Mucosa of descending colon (tissue), 3 donors: ENCODE measurements around the gene STK32C. TPM values are rescaled to one million over a fixed set of nuclear protein-coding genes. Genes with fewer than 3 reads are reported as not detected.
A peak's percentile ranks its signal among the peaks of the same experiment; 100 is the strongest.
"Not testable (repeated sequence)": the region's sequence is repeated elsewhere in the genome, so short reads cannot be mapped to it uniquely, and the experiment has no call there.

ENCODE experiments used
- ATAC-seq: fragments of 200-7000 bp; cut with Tn5 transposase; one replicate; pipeline ENCODE4 v1.9.1; 2020; ENCODE audit warnings: mild to moderate bottlenecking, moderate library complexity
- DNase-seq, 3 donors: peaks; one replicate each; pipeline ENCODE4 v3.0.0-alpha.2; 2020
- H3K36me3 ChIP-seq: fragments of 200-600 bp; one replicate; pipeline ENCODE4 v1.8.0; 2021; ENCODE audit warnings: low read depth, mild to moderate bottlenecking
- H3K4me1 ChIP-seq: fragments of 200-600 bp; one replicate; pipeline ENCODE4 v1.8.0; 2021; ENCODE audit warnings: low read depth, mild to moderate bottlenecking
- H3K4me3 ChIP-seq: fragments of 200-600 bp; one replicate; pipeline ENCODE4 v1.8.0; 2021; ENCODE audit warnings: mild to moderate bottlenecking
- H3K9me3 ChIP-seq: fragments of 200-600 bp; one replicate; pipeline ENCODE4 v1.8.0; 2021; ENCODE audit warnings: mild to moderate bottlenecking
- intact Hi-C, 2 donors: fragments of 100-400 bp; cut with DNase I in 1 of 2; cut with micrococcal nuclease in 1 of 2; formaldehyde crosslinking; loops; one replicate each; pipeline versions ENCODE4 v1.11.0 to v1.11.1; 2022; cut with DNase I, micrococcal nuclease
- total RNA-seq, 3 donors: library from RNA; stranded (reverse); fragmentation: NEBNext Ultra II Directional in 2 of 3; extraction: Animal tissue kit (Norgen Biotek cat#: 25700) in 2 of 3; gene quantifications; one replicate each; pipeline versions ENCODE4 v1.2.1 to v1.2.4, GENCODE V29; 2021 to 2023
- TF ChIP-seq, protein P1 (sequence below): fragments of 200-600 bp; IDR thresholded peaks from one replicate; pipeline ENCODE4 v1.8.0; 2022; ENCODE audit warnings: antibody characterized with exemption, mild to moderate bottlenecking
- donor health status: DM: no; HTN: no; CAD: no; lungs with moderate emphysema.
- donor health status: DM: no; HTN: no; CAD: no.
- donor health status: DM: no; HTN: yes; CAD: no.

Gene STK32C
- total RNA-seq, 3 donors from 2014 or later: 4.5 to 11.5 (median 11.1) TPM

DNA sequence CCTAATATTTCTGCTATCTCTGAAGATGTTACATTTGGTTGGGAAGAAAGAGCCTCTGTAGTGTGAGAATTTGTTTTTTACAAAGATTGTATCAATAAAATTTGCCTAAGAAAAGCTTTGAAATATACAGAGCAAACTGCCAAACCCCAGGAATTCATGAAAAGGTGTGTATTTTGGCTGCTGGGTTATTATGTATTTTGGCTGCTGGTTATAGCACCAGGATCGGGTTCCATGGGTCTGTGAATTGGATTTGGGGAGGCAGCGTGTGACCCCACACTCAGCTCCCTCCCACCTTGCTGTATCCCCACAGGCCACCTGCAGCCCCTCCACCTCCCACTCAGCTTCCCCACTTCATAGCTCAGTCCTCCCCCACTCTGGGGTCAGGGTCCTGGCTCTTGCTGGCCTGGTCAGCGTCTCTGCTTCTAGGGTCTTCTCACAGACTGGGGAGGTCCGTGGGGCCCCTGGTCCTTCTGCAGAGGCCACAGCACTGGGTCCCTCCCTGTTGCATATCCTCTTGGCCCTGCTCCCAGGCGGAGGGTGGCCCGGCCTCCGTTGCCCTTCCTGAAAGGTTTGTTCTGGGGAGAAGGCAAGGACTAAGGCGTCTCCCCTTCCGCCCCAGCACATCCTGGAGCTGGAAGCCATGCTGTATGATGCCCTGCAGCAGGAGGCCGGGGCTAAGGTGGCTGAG lies 145.0 kb downstream of the STK32C start:
- ATAC-seq (peak; percentile 74), DNase-seq (peak; percentile 66 to 75 (median 72))
- Histone ChIP-seq H3K4me1 (peaks cover 8% of the 10 kb centered on the region), H3K9me3 (no peaks in the 10 kb centered on the region), H3K36me3 (no peaks in the 10 kb centered on the region), H3K4me3 (no peak overlapping the region)
- TF ChIP-seq, protein P1, sequence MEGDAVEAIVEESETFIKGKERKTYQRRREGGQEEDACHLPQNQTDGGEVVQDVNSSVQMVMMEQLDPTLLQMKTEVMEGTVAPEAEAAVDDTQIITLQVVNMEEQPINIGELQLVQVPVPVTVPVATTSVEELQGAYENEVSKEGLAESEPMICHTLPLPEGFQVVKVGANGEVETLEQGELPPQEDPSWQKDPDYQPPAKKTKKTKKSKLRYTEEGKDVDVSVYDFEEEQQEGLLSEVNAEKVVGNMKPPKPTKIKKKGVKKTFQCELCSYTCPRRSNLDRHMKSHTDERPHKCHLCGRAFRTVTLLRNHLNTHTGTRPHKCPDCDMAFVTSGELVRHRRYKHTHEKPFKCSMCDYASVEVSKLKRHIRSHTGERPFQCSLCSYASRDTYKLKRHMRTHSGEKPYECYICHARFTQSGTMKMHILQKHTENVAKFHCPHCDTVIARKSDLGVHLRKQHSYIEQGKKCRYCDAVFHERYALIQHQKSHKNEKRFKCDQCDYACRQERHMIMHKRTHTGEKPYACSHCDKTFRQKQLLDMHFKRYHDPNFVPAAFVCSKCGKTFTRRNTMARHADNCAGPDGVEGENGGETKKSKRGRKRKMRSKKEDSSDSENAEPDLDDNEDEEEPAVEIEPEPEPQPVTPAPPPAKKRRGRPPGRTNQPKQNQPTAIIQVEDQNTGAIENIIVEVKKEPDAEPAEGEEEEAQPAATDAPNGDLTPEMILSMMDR: no peak
- intact Hi-C loops: no loop called here

DNA sequence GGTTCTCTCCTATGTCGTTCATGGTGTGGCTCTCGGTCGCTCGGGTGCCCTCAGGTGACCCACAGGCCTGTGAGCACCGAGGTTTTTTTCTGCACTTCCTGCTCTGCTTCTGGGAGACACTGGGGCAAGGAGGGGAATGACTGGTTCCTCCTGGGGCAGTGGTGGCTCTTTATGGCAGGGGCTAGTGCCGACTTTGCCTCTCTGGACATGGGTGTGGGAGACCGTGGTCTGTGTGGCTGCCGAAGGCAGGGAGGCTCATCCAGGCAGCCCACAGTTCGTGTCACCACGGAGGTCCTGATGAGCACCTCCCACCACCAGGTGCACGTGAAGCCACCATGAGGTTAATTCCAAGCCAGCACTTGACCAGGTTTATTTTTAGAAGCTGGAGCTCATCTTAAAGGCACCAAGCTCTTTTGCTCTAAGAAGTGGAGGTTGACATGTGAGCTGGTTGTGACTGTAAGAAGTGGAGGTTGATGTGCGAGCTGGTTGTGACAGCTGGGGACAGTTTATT lies 145.7 kb downstream of the STK32C start:
- ATAC-seq: no peak
- peak; percentile 29 to 42 (median 40) for DNase-seq

DNA sequence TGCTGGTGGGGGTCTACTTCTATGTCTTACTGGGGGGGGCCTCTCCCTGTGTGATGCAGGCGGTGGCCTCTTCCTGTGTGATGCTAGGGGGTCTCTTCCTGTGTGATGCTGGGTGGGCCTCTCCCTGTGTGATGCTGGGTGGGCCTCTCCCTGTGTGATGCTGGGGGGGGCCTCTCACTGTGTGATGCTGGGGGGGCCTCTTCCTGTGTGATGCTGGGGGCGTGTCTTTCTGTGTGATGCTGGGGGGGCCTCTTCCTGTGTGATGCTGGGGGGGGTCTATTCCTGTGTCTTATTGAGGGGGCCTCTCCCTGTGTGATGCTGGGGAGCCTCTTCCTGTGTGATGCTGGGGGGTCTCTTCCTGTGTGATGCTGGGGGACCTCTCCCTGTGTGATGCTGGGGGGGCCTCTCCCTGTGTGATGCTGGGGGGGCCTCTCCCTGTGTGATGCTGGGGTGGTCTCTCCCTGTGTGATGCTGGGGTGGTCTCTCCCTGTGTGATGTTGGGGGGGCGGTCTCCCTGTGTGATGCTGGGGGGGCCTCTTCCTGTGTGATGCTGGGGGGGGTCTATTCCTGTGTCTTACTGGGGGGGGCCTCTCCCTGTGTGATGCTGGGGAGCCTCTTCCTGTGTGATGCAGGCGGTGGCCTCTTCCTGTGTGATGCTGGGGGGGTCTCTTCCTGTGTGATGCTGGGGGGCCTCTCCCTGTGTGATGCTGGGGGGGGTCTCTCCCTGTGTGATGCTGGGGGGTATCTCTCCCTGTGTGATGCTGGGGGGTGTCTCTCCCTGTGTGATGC lies 146.7 kb downstream of the STK32C start:
- ATAC-seq, H3K4me1 ChIP-seq, H3K9me3 ChIP-seq, intact Hi-C loops, H3K4me3 ChIP-seq, H3K36me3 ChIP-seq: not testable (repeated sequence)
- DNase-seq: peak in 1 of 3 donors; percentile 11

More for the DNA sequence above, 145.7 kb downstream of the STK32C start:
- H3K36me3 ChIP-seq: no peaks in the 10 kb centered on the region
- H3K4me3 ChIP-seq: no peak overlapping the region
- H3K4me1 ChIP-seq: peaks cover 8% of the 10 kb centered on the region
- intact Hi-C loops: no loop called here
- TF ChIP-seq, protein P1: no peak
- H3K9me3 ChIP-seq: no peaks in the 10 kb centered on the region

DNA sequence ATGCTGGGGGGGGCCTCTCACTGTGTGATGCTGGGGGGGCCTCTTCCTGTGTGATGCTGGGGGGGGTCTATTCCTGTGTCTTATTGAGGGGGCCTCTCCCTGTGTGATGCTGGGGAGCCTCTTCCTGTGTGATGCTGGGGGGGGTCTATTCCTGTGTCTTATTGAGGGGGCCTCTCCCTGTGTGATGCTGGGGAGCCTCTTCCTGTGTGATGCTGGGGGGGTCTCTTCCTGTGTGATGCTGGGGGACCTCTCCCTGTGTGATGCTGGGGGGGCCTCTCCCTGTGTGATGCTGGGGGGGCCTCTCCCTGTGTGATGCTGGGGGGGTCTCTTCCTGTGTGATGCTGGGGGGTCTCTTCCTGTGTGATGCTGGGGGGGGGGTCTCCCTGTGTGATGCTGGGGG lies 147.5 kb downstream of the STK32C start:
- H3K9me3 ChIP-seq, H3K4me3 ChIP-seq, intact Hi-C loops, ATAC-seq, H3K36me3 ChIP-seq, DNase-seq, H3K4me1 ChIP-seq: not testable (repeated sequence)

DNA sequence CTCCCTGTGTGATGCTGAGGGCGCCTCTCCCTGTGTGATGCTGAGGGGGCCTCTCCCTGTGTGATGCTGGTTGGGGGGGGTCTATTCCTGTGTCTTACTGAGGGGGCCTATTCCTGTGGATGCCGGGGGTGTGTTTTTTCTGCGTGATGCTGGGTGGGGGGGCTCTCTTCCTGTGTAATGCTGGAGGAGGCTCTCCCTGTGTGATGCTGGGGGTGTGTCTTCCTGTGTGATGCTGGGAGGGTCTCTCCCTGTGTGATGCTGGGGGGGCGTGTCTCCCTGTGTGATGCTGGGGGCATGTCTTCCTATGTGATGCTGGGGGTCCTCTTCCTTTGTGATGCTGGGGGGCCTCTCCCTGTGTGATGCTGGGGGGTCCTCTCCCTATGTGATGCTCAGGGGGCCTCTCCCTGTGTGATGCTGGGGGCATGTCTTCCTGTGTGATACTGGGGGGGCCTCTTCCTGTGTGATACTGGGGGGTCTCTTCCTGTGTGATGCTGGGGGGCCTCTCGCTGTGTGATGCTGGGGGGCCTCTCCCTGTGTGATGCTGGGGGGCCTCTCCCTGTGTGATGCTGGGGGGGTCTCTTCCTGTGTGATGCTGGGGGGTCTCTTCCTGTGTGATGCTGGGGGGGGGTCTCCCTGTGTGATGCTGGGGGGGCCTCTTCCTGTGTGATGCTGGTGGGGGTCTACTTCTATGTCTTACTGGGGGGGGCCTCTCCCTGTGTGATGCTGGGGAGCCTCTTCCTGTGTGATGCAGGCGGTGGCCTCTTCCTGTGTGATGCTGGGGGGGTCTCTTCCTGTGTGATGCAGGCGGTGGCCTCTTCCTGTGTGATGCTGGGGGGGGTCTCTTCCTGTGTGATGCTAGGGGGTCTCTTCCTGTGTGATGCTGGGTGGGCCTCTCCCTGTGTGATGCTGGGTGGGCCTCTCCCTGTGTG lies 148.2 kb downstream of the STK32C start:
- H3K36me3 ChIP-seq, H3K4me1 ChIP-seq, H3K4me3 ChIP-seq, H3K9me3 ChIP-seq, ATAC-seq, intact Hi-C loops: not testable (repeated sequence)
- DNase-seq: peak in 1 of 3 donors; percentile 34

DNA sequence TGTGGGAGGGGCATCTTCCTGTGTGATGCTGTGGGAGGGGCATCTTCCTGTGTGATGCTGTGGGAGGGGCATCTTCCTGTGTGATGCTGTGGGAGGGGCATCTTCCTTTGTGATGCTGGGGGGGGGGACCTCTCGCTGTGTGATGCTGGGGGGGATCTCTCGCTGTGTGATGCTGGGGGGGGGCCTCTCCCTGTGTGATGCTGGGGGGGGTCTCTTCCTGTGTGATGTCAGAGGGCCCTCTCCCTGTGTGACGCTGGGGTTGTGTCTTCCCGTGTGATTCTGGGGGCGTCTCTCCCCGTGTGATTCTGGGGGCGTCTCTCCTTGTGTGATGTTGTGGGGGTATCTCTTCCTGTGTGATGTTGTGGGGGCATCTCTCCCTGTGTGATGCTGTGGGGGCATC lies 148.9 kb downstream of the STK32C start:
- no peak for DNase-seq
- intact Hi-C loops: no loop called here
- Histone ChIP-seq H3K4me1 (peaks cover 8% of the 10 kb centered on the region), H3K9me3 (no peaks in the 10 kb centered on the region), H3K36me3 (no peaks in the 10 kb centered on the region), H3K4me3 (no peak overlapping the region)
- TF ChIP-seq, protein P1: no peak
- ATAC-seq: no peak
